ENCODE measurements around the gene WWC2.

DNA sequence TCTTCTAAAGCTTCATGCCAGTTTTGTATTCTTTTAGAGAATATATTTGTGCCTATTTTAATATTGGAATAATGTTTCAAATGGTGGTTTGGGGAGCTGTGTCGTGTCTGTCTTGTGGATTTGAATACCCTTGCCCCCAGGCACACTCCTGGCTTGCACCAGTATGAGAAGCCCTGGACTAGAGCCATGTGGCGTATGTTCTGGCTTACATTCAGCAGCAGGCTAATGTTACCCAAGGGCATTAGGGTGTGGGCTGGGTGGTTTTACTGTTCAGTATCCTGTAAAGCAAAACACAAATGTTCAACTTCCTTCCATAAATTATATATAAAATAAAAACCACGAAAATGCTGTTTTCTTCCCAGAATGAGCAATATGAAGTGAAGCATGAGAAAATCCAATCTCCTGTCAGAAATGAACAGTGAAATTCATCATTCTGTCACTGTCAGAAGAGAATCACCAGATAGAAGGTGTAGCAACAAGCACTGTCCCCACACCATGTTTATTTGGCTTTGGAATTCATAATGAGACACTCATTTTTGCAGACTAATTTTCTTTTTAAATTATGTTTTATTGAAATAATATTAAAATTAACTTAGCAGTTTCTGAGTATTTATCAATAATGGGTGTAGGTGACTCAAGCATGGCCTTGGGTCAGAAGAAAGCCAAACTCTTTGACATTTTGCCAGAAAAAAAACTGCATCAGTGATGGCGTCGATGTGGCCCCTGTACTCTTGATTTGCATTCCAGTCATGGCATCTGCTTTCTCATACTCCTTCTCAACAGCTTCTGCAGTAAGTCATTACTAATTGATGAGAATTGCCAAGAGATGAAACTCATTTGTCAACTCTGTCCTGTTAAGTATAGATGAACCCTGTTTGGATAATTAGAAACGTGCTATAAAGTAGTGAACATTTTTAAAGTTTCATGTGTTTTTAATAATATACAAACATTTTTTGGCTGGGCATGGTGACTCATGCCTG lies 43.8 kb downstream of the WWC2 start:
- TF ChIP-seq POLR2AphosphoS5 (IDR thresholded peaks at IDR 0.05; ENCODE audit: low read depth, low read length) (no peak), POLR2A (IDR thresholded peaks at IDR 0.05; ENCODE audit: borderline replicate concordance, extremely low read depth, insufficient read depth, insufficient read length) (no peak)
- TF ChIP-seq, protein P1, sequence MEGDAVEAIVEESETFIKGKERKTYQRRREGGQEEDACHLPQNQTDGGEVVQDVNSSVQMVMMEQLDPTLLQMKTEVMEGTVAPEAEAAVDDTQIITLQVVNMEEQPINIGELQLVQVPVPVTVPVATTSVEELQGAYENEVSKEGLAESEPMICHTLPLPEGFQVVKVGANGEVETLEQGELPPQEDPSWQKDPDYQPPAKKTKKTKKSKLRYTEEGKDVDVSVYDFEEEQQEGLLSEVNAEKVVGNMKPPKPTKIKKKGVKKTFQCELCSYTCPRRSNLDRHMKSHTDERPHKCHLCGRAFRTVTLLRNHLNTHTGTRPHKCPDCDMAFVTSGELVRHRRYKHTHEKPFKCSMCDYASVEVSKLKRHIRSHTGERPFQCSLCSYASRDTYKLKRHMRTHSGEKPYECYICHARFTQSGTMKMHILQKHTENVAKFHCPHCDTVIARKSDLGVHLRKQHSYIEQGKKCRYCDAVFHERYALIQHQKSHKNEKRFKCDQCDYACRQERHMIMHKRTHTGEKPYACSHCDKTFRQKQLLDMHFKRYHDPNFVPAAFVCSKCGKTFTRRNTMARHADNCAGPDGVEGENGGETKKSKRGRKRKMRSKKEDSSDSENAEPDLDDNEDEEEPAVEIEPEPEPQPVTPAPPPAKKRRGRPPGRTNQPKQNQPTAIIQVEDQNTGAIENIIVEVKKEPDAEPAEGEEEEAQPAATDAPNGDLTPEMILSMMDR (IDR thresholded peaks at IDR 0.05 in 2 of 3, conservative IDR thresholded peaks at IDR 0.05 in 1 of 3; ENCODE audit: borderline replicate concordance in 1 of 3, insufficient read depth in 1 of 3, low read depth in 2 of 3, low read length in 2 of 3): no peak
